A673 (cell line): ENCODE measurements around the gene FKBP4. TPM values are rescaled to one million over a fixed set of nuclear protein-coding genes. Genes with fewer than 3 reads are reported as not detected.

Experiments
- BruUV-seq: library from RNA; stranded (reverse); fragments of 400-500 nt; replicated peaks from 2 replicates; lab custom pipeline; 2021; lab: Mats Ljungman, UMichigan
- CTCF ChIA-PET: fragments of 300-600 bp; sonication (Branson Sonifier 250); formaldehyde crosslinking; loops from one replicate; lab custom pipeline; 2022; ENCODE audit warnings: antibody characterized with exemption; lab: Charles Lee
- POLR2A ChIA-PET: fragments of 300-600 bp; sonication (Branson Sonifier 250); formaldehyde crosslinking; loops from one replicate; lab custom pipeline; 2022; ENCODE audit warnings: antibody characterized with exemption; ENCODE audit not compliant: low non-redundant PET; lab: Charles Lee
- DNase-seq: peaks from one replicate; pipeline ENCODE4 v3.0.0-alpha.2; 2015; ENCODE audit warnings: low spot score
- H3K27ac ChIP-seq: fragments of 200-600 bp; sonication (generic); 2 replicates; pipeline ENCODE4 v1.5.1; 2016; ENCODE audit warnings: mixed run types, low read depth, mild to moderate bottlenecking, mixed read lengths, antibody characterized with exemption, low read length; ENCODE audit not compliant: poor library complexity, severe bottlenecking
- H3K27me3 ChIP-seq: fragments of 200-600 bp; sonication (generic); replicated peaks from 2 replicates; pipeline ENCODE4 v1.6.1; 2017; ENCODE audit warnings: mixed run types, low read depth, mild to moderate bottlenecking, mixed read lengths, antibody characterized with exemption, low read length; ENCODE audit not compliant: insufficient read depth, poor library complexity
- H3K36me3 ChIP-seq: fragments of 200-600 bp; sonication (generic); 2 replicates; pipeline ENCODE4 v1.6.1; 2016; ENCODE audit warnings: mixed run types, mild to moderate bottlenecking, mixed read lengths, antibody characterized with exemption, low read length; ENCODE audit not compliant: insufficient read depth, poor library complexity, severe bottlenecking
- H3K4me1 ChIP-seq: fragments of 200-600 bp; sonication (generic); 2 replicates; pipeline ENCODE4 v1.6.1; 2017; ENCODE audit warnings: mixed run types, mild to moderate bottlenecking, mixed read lengths, antibody characterized with exemption, low read length; ENCODE audit not compliant: insufficient read depth, poor library complexity, severe bottlenecking
- H3K4me3 ChIP-seq: fragments of 200-600 bp; sonication (generic); 2 replicates; pipeline ENCODE4 v1.5.1; 2016; ENCODE audit warnings: low read depth, mixed run types, mild to moderate bottlenecking, mixed read lengths, low read length; ENCODE audit not compliant: poor library complexity, severe bottlenecking
- H3K9me3 ChIP-seq: fragments of 200-600 bp; sonication (generic); 2 replicates; pipeline ENCODE4 v1.6.1; 2016; ENCODE audit warnings: mixed run types, low read depth, mild to moderate bottlenecking, mixed read lengths, antibody characterized with exemption, low read length; ENCODE audit not compliant: poor library complexity, severe bottlenecking
- CTCF ChIP-seq: fragments of 300-800, 200-600 bp; sonication (generic); conservative IDR thresholded peaks from 2 replicates; pipeline ENCODE4 v1.5.1; 2017; ENCODE audit warnings: low read depth, mild to moderate bottlenecking, antibody characterized with exemption, low read length, moderate library complexity, mixed read lengths
- EZH2 ChIP-seq: fragments of 200-600 bp; sonication (generic); IDR thresholded peaks from 2 replicates; pipeline ENCODE4 v1.6.1; 2017; ENCODE audit warnings: borderline replicate concordance, low read depth, mild to moderate bottlenecking, mixed read lengths, antibody characterized with exemption, low read length; ENCODE audit not compliant: poor library complexity, severe bottlenecking
- intact Hi-C: fragments of 100-400 bp; cut with micrococcal nuclease; formaldehyde crosslinking; loops from one replicate; pipeline ENCODE4 v1.10.0; 2022; ENCODE audit not compliant: unreplicated experiment
- total RNA-seq: library from RNA; stranded (reverse); gene quantifications from 2 replicates; pipeline ENCODE4 v1.2.3, GENCODE V29; 2021

FKBP4 gene
- total RNA-seq, 1 experiment from 2014 or later, result 196 TPM

GRCh38 chr12:2845280-2845679, 50.5 kb downstream of the FKBP4 start:
- TF ChIP-seq CTCF, result no peak
- no peak for TF ChIP-seq EZH2
- ChIA-PET CTCF (interaction anchor here (0.6 to 2.0 kb wide), 6 partner anchors 8 to 515 kb away, joined by 3 to 10 read pairs (median 4); no protein-coding TSS in a partner anchor), POLR2A (no interaction called here)
- no peaks in the 10 kb centered on the region for H3K36me3 ChIP-seq
- BruUV-seq, result no TSS peak
- H3K4me1 ChIP-seq, result peaks cover 25% of the 10 kb centered on the region
- peak; percentile 81 for DNase-seq
- H3K27me3 ChIP-seq, result no peaks in the 10 kb centered on the region
- peak overlapping the region; percentile 40 for H3K27ac ChIP-seq
- H3K9me3 ChIP-seq, result no peaks in the 10 kb centered on the region
- no peak overlapping the region for H3K4me3 ChIP-seq
- intact Hi-C loops, result no loop called here

- H3K4me1 ChIP-seq, result peaks cover 2% of the 10 kb centered on the region
- no peak overlapping the region for H3K27ac ChIP-seq
- H3K4me3 ChIP-seq, result no peak overlapping the region
- DNase-seq, result no peak
- H3K27me3 ChIP-seq, result no peaks in the 10 kb centered on the region
- H3K9me3 ChIP-seq, result no peaks in the 10 kb centered on the region
- CTCF ChIA-PET, result no interaction called here
- intact Hi-C loops, result loop anchor here (5.0 kb wide), 1 partner anchor 190 kb away; no protein-coding TSS in a partner anchor
- no peaks in the 10 kb centered on the region for H3K36me3 ChIP-seq
- no TSS peak for BruUV-seq
- POLR2A ChIA-PET, result no interaction called here
- no peak for TF ChIP-seq EZH2
- TF ChIP-seq CTCF, result no peak
Observed at GRCh38 chr12:2851931-2852330, 57.2 kb downstream of the FKBP4 start.

- CTCF ChIA-PET, result interaction anchor here (0.5 to 2.2 kb wide), 10 partner anchors 9 to 351 kb away, joined by 3 to 14 read pairs (median 6); partner anchors contain the start of gene TULP3
- no peaks in the 10 kb centered on the region for H3K9me3 ChIP-seq
- H3K36me3 ChIP-seq, result peaks cover 9% of the 10 kb centered on the region
- H3K4me3 ChIP-seq, result no peak overlapping the region
- POLR2A ChIA-PET, result no interaction called here
- intact Hi-C loops, result loop anchor here (5.0 kb wide), 1 partner anchor 189 kb away; no protein-coding TSS in a partner anchor
- H3K27ac ChIP-seq, result no peak overlapping the region
- peak; percentile 91 for TF ChIP-seq CTCF
- TF ChIP-seq EZH2, result no peak
- peak; percentile 91 for DNase-seq
- no peaks in the 10 kb centered on the region for H3K4me1 ChIP-seq
- H3K27me3 ChIP-seq, result no peaks in the 10 kb centered on the region
- no TSS peak for BruUV-seq
Observed at GRCh38 chr12:2853626-2854025, 58.9 kb downstream of the FKBP4 start.

Other genes starting within 250 kb of the FKBP4 start
- gene ITFG2, start 17.7 kb downstream of the FKBP4 start, total RNA-seq, result 37.8 and 39.2 TPM in 2 replicates
- gene NRIP2, start 40.1 kb downstream of the FKBP4 start, total RNA-seq, result 0.28 and 0.39 TPM in 2 replicates
- gene TEX52, start 62.1 kb downstream of the FKBP4 start, total RNA-seq, result 0.44 TPM in 1 of 2 replicates, not detected in the other
- 198 and 200 TPM in 2 replicates for gene FOXM1, start 82.2 kb downstream of the FKBP4 start, total RNA-seq
- 71.7 and 79.9 TPM in 2 replicates for gene RHNO1, start 82.3 kb downstream of the FKBP4 start, total RNA-seq
- 48.1 and 55.6 TPM in 2 replicates for gene TULP3, start 95.9 kb downstream of the FKBP4 start, total RNA-seq
- 35.0 and 39.8 TPM in 2 replicates for gene TEAD4, start 164.4 kb downstream of the FKBP4 start, total RNA-seq